Hippocampal formation (tissue), 2 donors: ENCODE data around the gene CAD.
"Not testable (repeated sequence)": the region's sequence is repeated elsewhere in the genome, so short reads cannot be mapped to it uniquely, and the experiment has no call there.

ENCODE experiments used
- DNase-seq, 2 donors: peaks; one replicate each; lab custom pipeline; 2025; lab: John Stamatoyannopoulos, UW

Gene CAD

DNA sequence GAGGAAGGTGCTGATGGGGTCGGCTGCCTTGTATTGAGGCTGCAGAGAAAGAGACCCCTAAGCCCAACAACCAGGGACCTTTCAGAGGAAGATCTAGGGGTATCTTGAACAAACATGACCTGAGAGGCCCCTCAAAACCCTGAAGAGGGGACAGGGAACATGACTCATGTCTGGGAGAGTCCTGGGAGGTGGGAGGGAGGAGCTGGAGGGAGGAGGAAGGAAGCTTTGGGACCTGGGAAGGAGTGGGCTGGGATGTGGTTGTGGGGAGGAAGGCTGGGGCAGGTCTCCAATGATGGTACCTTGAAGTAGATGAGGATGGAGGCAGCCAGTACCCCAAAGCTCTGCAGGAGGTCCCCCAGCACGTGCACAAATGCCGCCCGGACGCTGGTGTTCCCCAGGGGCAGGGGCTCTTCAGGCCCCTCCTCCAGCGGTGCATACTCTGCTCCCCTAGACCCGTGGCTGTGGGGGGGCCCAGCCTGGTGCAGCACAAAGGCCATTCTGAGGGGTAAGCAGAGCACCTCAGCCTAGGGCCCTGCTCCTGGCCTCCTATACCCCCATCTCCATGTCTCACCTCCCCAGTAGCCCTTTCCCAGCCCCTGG, 39.8 kb downstream of the CAD start:
- no peak for DNase-seq

- DNase-seq, result no peak
Observed at GRCh38 chr2:27258051-27258450, 40.9 kb downstream of the CAD start.

GRCh38 chr2:27261241-27261925, 44.2 kb downstream of the CAD start:
- DNase-seq, result no peak

GRCh38 chr2:27261926-27262298, 44.7 kb downstream of the CAD start:
- no peak for DNase-seq

GRCh38 chr2:27262379-27263286, 45.5 kb downstream of the CAD start, which contains the start of gene SLC30A3:
Gene SLC30A3, minus strand, starts transcription at chr2:27263047. Its CDS starts 141 bp downstream, at chr2:27262906.
- DNase-seq, result no peak

DNA sequence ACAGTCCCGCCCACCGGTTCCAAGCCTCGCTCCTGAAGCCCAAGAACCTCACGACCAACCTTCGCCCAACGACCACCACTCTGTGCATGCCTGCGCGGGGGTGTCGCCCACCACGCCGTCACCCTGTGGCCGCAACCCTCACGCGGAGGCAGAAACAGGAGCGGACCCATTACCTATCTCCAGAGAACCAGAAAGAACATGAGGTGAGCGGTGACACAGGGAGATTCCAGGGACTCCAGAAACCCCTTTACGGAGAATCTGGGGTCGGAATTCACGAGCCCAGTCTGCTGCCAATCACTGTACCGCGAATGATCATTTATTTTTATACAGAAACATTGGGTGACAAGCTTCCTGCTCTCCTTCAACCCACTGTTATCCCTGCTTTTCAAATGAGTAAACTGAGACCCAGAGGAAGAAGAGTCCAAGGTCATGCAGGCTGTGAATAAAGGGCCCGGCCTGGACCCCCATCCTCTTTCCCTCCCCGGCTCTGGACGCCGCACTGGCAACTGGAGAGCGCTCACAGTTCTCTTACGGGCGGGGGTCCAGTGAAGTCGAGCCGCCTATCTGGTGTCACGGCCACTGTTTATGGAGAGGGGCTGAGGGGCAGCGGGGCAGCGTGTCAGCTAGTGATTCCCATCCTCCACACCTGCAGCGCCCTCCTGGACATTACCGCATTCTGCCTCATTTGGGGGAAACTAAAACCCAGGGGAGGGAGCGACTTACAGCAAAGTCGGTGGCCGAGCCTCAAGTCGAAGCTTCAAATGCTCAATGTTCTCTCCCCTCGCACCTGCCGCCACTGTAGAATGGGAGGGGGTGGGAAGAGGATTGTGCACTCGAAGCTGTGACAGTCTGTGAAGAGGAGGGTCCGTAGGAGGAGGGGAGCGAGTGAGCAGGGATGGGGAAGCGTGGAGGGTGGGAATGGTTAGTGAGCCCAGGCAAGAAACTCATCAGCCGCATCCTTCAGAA, 46.4 kb downstream of the CAD start:
- no peak for DNase-seq

DNA sequence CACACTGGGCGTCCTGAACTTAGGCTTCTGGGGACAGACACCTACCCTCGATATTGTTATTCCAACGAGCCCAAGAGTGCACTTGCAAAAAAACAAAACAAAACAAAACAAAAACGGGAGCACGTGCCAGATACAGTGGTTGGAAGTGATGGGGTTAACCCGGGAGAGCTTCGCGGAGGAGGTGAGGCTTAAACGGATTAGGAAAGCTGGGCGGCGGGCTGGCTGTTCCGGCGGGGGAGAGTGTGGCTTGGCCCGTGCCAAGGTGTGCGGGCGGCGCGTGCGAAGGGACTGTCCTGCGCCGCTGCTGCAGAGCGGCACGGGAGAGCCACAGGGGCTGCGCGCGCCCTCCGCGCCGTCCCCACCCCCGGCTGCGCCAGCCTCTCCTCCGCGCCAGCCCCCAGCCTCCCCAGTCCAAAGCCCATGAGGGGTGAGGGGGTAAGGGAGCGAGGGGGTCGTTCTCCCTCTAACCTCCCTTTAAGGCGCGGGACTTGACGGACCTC, 47.1 kb downstream of the CAD start:
- no peak for DNase-seq

- DNase-seq, result peak in 1 of 2 donors; percentile 20
Observed at GRCh38 chr2:27264753-27265535, 47.8 kb downstream of the CAD start.

DNA sequence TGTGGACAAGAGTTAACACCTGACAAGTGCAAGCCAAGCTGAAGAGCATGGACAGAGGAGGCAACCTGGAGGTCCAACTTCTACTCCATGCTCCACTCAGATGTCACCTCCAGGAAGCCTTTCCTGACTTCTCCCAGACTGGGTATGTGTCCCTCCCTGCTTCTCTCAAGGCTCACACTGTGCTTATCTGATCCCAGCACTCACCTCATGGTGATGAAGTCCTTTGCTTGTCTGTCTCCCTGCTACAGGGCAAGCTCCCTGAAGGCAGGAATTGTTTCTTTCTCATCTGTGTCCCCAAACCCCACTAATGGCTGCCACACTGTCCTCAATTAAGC, 48.3 kb downstream of the CAD start:
- no peak for DNase-seq

GRCh38 chr2:27268296-27268695, 51.1 kb downstream of the CAD start:
- DNase-seq, result not testable (repeated sequence)

DNA sequence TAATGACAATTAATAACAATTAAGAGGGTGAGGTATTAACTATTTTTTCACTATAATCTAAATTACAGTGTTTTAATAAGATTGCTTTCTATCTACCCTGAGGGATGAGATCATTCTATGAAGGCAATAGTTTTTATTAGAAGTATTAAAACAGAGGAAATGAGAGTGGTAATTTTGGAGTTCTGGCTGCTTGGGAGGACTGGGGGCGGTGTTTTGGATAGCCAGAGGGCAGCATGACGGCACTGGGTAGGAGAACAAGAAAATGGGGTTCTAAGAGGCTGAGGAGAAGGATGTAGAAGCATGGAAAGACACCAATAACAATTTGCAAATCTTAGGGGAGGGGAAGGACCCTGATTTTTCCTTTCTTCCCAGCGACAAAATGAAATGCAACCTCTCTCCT, 53.0 kb downstream of the CAD start:
- DNase-seq, result no peak

DNA sequence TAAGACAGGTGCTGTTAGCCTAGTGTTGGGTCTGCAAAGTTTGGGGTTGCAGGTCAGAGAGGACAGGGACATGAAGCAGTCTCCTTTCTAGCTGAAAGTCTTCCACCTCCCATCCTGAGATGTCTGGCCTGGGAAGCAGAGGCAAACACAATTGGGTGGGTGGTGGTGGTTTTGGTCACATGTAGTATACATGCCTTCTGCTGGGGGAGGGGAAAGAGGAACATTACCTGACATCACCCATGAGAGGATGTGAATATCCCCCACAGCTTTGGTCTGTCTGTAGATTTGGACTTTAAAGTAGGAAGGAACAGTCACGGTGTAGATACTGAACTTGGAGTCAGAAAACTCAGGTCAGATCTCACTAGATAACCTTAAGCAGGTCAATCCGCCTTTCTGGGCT, 53.5 kb downstream of the CAD start:
- no peak for DNase-seq

DNA sequence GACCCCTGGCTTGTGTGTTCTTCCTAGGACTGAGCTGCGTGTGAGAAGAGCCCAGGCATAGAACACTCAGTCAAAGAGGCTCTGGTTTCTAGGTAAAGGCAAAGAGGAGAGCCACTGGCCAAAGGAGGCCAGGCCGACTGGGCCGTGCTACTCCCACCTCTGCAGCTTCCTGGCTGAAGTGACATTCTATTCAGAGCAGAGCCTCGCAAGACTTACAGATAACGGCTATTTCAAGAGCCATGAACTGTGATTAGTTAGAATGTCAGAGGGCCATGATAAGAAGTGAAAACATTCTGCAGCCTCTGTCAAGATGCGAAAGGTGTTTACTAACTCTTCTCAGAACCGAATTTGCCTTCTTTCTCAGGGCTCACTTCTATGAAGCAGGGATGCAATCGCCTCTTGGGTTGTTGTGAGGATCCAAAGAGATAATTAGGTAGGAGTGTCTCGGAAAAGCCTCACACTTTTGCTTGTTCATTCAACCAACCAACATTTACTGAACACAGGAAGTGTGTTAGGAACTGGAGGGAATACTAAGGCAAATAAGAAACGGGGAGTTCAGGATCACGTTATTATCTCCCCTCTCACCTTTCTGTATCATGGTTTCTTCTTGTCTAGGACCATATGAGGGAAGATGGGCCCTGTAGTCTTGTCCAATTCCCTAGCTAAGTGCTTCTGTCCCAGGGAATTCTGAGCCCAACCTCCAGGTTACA, 54.6 kb downstream of the CAD start:
- DNase-seq, result no peak

GRCh38 chr2:27272537-27273522, 55.7 kb downstream of the CAD start:
- DNase-seq, result not testable (repeated sequence)

DNA sequence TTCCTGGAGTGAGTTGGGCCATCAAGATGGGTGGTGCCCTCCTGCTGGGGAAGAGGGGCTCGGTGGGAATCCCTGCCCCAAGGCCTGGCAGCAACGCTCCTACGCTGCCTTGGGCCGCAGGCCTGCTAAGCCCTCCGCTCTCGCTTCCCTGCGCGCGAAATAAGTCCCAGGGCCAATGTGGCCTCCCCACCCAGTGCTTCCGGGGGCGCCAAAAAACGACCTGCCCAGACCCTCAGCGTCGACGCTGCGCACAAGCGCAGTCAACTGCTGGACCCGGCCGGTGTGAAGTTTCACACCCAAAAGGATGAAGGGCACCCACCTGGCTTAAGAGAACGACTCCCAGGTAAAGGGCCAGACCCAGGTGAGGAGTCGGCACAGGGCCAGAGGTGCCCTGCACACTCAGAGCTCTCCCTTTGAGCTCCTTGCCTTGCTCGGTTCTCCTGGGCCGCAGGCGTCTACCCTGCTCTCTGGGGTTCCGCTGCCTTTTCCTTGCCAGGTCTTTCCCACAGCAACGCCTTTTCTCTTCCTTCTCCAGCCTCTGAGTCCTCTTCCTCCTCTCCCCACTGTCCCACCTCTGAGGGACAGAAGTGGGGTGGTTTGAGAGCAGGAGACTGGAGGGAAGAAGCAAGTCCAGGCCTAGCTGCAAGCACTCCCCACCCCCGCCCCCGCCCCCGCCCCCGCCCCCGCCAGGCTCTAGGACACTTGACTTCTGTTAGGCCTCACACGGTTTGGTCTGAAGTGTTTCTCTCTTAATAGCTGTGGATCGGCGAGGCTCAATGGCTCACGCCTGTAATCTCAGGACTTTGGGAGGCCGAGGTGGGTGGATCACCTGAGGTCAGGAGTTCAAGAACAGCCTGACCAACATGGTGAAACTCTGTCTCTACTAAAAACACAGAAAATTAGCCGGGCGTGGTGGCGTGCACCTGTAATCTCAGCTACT, 58.3 kb downstream of the CAD start, which contains the start of gene DNAJC5G:
DNAJC5G (plus strand) TSS at position 223 of the 940 bp plus-strand sequence. CDS start 1,296 bp downstream, outside the sequence.
- DNase-seq, result no peak

- DNase-seq, result no peak
Observed at GRCh38 chr2:27278010-27278409, 60.8 kb downstream of the CAD start.

- no peak for DNase-seq
Observed at GRCh38 chr2:27280826-27281225, 63.7 kb downstream of the CAD start.

DNA sequence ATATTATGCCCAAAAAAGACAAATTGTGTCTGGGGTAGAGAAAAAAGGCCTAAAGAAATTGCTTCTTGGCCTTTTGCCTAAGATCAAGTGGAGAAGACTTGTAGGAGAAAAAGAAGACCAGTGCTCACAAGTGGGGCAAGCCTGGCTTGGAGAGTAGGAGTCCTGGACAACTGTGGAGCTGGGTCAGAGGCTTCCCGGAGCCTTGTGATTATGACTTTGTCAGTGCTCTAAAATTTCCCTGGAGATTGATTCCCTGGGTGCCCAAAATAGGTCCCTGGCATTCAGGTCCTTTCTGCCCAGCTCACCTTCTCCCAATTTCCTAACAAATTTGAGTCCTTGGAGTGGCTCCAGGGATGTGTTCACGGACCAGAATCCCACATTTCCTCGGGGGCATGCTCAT, 64.3 kb downstream of the CAD start:
- DNase-seq, result no peak
